GM21423 (cell line): ENCODE data around the gene TEX54.
"Not testable (repeated sequence)": the region's sequence is repeated elsewhere in the genome, so short reads cannot be mapped to it uniquely, and the experiment has no call there.

Experiments used
- ATAC-seq: cut with Tn5 transposase; IDR thresholded peaks from one replicate; pipeline ENCODE4 v1.9.1; 2021; ENCODE audit warnings: mild to moderate bottlenecking, moderate library complexity; ENCODE audit not compliant: unreplicated experiment

The TEX54 gene

GRCh38 chr11:62835336-62835735, 2.7 kb upstream of the TEX54 start:
- ATAC-seq: no peak

GRCh38 chr11:62831520-62832335, 913 bp downstream of the TEX54 start, which contains the start of gene STX5:
TSS of gene STX5 (minus strand) at chr11:62832051. CDS start at chr11:62831243, 808 bp downstream.
- peak; percentile 77 for ATAC-seq

- peak; percentile 5 for ATAC-seq
These were observed 1.6 kb downstream of the TEX54 start for GRCh38 chr11:62830904-62831519.

- not testable (repeated sequence) for ATAC-seq
These were observed 4.5 kb downstream of the TEX54 start for GRCh38 chr11:62828130-62828529.

GRCh38 chr11:62823677-62824076, 9.0 kb downstream of the TEX54 start:
- no peak for ATAC-seq

GRCh38 chr11:62817129-62817528, 15.5 kb downstream of the TEX54 start:
- ATAC-seq: no peak

GRCh38 chr11:62816557-62816956, 16.1 kb downstream of the TEX54 start:
- no peak for ATAC-seq

GRCh38 chr11:62811659-62812058, 21.0 kb downstream of the TEX54 start:
- no peak for ATAC-seq

GRCh38 chr11:62810748-62811147, 21.9 kb downstream of the TEX54 start:
- no peak for ATAC-seq

GRCh38 chr11:62806611-62807121, 26.0 kb downstream of the TEX54 start:
- ATAC-seq: no peak

- ATAC-seq: no peak
These were observed 26.6 kb downstream of the TEX54 start for GRCh38 chr11:62805961-62806441.

- peak; percentile 88 for ATAC-seq
These were observed 27.4 kb downstream of the TEX54 start, which contains the start of gene NXF1 for GRCh38 chr11:62805076-62805892. TSS of gene NXF1 (minus strand) at chr11:62805440. CDS start at chr11:62805356, 84 bp downstream.

GRCh38 chr11:62804310-62805075, 28.1 kb downstream of the TEX54 start:
- no peak for ATAC-seq

- no peak for ATAC-seq
These were observed 31.6 kb downstream of the TEX54 start for GRCh38 chr11:62801071-62801470.

- no peak for ATAC-seq
These were observed 33.2 kb downstream of the TEX54 start for GRCh38 chr11:62799486-62799885.

GRCh38 chr11:62796281-62796680, 36.4 kb downstream of the TEX54 start:
- no peak for ATAC-seq

- ATAC-seq: no peak
These were observed 38.4 kb downstream of the TEX54 start for GRCh38 chr11:62794201-62794775.

- no peak for ATAC-seq
These were observed 40.5 kb downstream of the TEX54 start for GRCh38 chr11:62792202-62792575.

- ATAC-seq: peak; percentile 62
These were observed 41.0 kb downstream of the TEX54 start, which contains the start of gene TMEM223 for GRCh38 chr11:62791501-62792201. TSS of gene TMEM223 (minus strand) at chr11:62792006. CDS start at chr11:62791994, 12 bp downstream.
